Ovary (tissue), 9 donors: Measurements from ENCODE around the gene LGALS3. TPM values are rescaled to one million over a fixed set of nuclear protein-coding genes. Genes with fewer than 3 reads are reported as not detected.

Experiments
- DNase-seq, 5 donors: peaks; one replicate each; pipeline ENCODE4 v3.0.0-alpha.2; 2019 to 2020
- H3K27ac ChIP-seq, 2 donors: fragments of 200-600 bp; one replicate each; pipeline versions ENCODE4 v1.5.1 to v1.8.0; 2019 to 2022
- H3K27me3 ChIP-seq: fragments of 200-600 bp; one replicate; pipeline ENCODE4 v1.8.0; 2022
- H3K36me3 ChIP-seq: fragments of 200-600 bp; sonication (generic); one replicate; pipeline ENCODE4 v1.5.1; 2019
- H3K4me1 ChIP-seq: one replicate; pipeline ENCODE4 v1.8.1; 2013; ENCODE audit warnings: mild to moderate bottlenecking, moderate library complexity; ENCODE audit not compliant: insufficient read depth
- H3K4me3 ChIP-seq: fragments of 200-600 bp; sonication (generic); one replicate; pipeline ENCODE4 v1.5.1; 2017
- H3K9me3 ChIP-seq, 2 donors: fragments of 200-600 bp in 1 of 2; sonication (generic) in 1 of 2; one replicate each; pipeline versions ENCODE4 v1.5.1 to v1.8.1; 2013 to 2019; ENCODE audit warnings: mild to moderate bottlenecking in 1 of 2, moderate library complexity in 1 of 2
- CTCF ChIP-seq, 3 donors: fragments of 450-650 bp in 2 of 3; fragments of 200-600 bp in 1 of 3; IDR thresholded peaks; one replicate each; pipeline versions ENCODE4 v1.5.1 to v1.8.0; 2016 to 2022; ENCODE audit warnings: antibody characterized with exemption in 3 of 3, mild to moderate bottlenecking in 1 of 3
- EP300 ChIP-seq: sonication (generic); formaldehyde crosslinking; IDR thresholded peaks from one replicate; pipeline ENCODE4 v1.6.1; 2017; ENCODE audit warnings: antibody characterized with exemption
- POLR2A ChIP-seq: fragments of 450-650 bp; IDR thresholded peaks from one replicate; pipeline ENCODE4 v1.6.1; 2017; ENCODE audit warnings: antibody characterized with exemption, mild to moderate bottlenecking, moderate library complexity
- WGBS, 3 donors: extraction: QIAGEN DNeasy Blood & Tissue Kit in 1 of 3; methylation state at CpG; one replicate each; pipeline versions ENCODE4 v1.1.5 to v1.1.7; 2013 to 2017; 5-methylcytosine and 5-hydroxymethylcytosine counted together
- intact Hi-C, 4 donors: fragments of 100-400 bp; cut with DNase I; formaldehyde crosslinking; loops; one replicate each; pipeline versions ENCODE4 v1.11.0 to v1.15.1; 2022 to 2023
- polyA plus RNA-seq, 2 donors: library from polyadenylated mRNA; stranded (reverse); fragments of 200-250 nt in 1 of 2; fragments of 350-450 nt in 1 of 2; fragmentation: Illumina TruSeq in 1 of 2; extraction: RNeasy Lipid Tissue Mini Kit (QIAGEN cat#74804) in 1 of 2; gene quantifications; one replicate each; pipeline ENCODE4 v1.2.3, GENCODE V29; 2013 to 2014
- total RNA-seq, 7 donors: library from RNA; depleted of rRNA in 2 of 7; stranded (reverse); fragments of >200 nt in 2 of 7; fragmentation: NEBNext Ultra II Directional in 3 of 7; extraction: Animal tissue kit (Norgen Biotek cat#: 25700) in 3 of 7; gene quantifications; one replicate each; pipeline versions ENCODE4 v1.1.0 to v1.2.4, GENCODE V29; 2016 to 2023
- donor health status: DM: no; HTN: no; CAD: no; lungs with moderate emphysema.
- donor health status: DM: no; HTN: no; CAD: no.
- donor health status: Bipolar disorder and iron deficiency.
- donor health status: DM: yes; HTN: yes; CAD: no.
- donor health status: DM: no; HTN: no; CAD: no.
- donor health status: DM: yes; HTN: yes; CAD: no.

LGALS3 gene
- total and polyA plus RNA-seq, 9 donors: 227 to 516 (median 259) TPM

- intact Hi-C loops: no loop called here
- TF ChIP-seq POLR2A: no peak
- peak; percentile 35 for TF ChIP-seq EP300
- TF ChIP-seq CTCF (IDR thresholded peaks at IDR 0.05): no peak
These were observed 26.9 kb upstream of the LGALS3 start for GRCh38 chr14:55102141-55102621.

GRCh38 chr14:55103005-55103640 is 25.9 kb upstream of the LGALS3 start:
- Histone ChIP-seq H3K4me1 (peaks cover 37% of the 10 kb centered on the region), H3K27ac (peak overlapping the region; percentile 80 to 91), H3K36me3 (no peaks in the 10 kb centered on the region), H3K9me3 (no peaks in the 10 kb centered on the region), H3K27me3 (no peaks in the 10 kb centered on the region), H3K4me3 (no peak overlapping the region)
- peak; percentile 80 to 88 (median 85) for DNase-seq
- intact Hi-C loops: no loop called here
- TF ChIP-seq CTCF (IDR thresholded peaks at IDR 0.05) (no peak), POLR2A (no peak), EP300 (no peak)
- WGBS, 3 donors: 7 to 14% (median 13%) methylated on average over 13 of the region's 13 CpGs

More at GRCh38 chr14:55102141-55102621, 26.9 kb upstream of the LGALS3 start:
- 2 to 5% (median 5%) methylated on average over 7 of the region's 7 CpGs for WGBS, 3 donors
- Histone ChIP-seq H3K27ac (peak overlapping the region in 1 of 2 donors; percentile 91), H3K4me3 (no peak overlapping the region), H3K4me1 (peaks cover 34% of the 10 kb centered on the region), H3K27me3 (no peaks in the 10 kb centered on the region), H3K36me3 (no peaks in the 10 kb centered on the region), H3K9me3 (no peaks in the 10 kb centered on the region)
- DNase-seq: peak; percentile 73 to 80 (median 79)

- no peaks in the 10 kb centered on the region for H3K27me3 ChIP-seq
- H3K9me3 ChIP-seq: no peaks in the 10 kb centered on the region
- intact Hi-C loops: no loop called here
- no peaks in the 10 kb centered on the region for H3K36me3 ChIP-seq
- WGBS, 3 donors: 94 to 95% (median 94%) methylated on average over 6 of the region's 6 CpGs
- TF ChIP-seq POLR2A (no peak), EP300 (no peak), CTCF (IDR thresholded peaks at IDR 0.05) (no peak)
- H3K4me1 ChIP-seq: peaks cover 42% of the 10 kb centered on the region
- no peak for DNase-seq
- peak overlapping the region; percentile 80 to 91 for H3K27ac ChIP-seq
- no peak overlapping the region for H3K4me3 ChIP-seq
These were observed 24.8 kb upstream of the LGALS3 start for GRCh38 chr14:55103971-55104954.

- H3K4me1 ChIP-seq: peaks cover 39% of the 10 kb centered on the region
- DNase-seq: no peak
- TF ChIP-seq CTCF (IDR thresholded peaks at IDR 0.05) (no peak), POLR2A (no peak), EP300 (no peak)
- 87 to 88% (median 88%) methylated on average over 7 of the region's 7 CpGs for WGBS, 3 donors
- H3K27me3 ChIP-seq: no peaks in the 10 kb centered on the region
- no peaks in the 10 kb centered on the region for H3K36me3 ChIP-seq
- H3K4me3 ChIP-seq: no peak overlapping the region
- no peaks in the 10 kb centered on the region for H3K9me3 ChIP-seq
- peak overlapping the region in 1 of 2 donors; percentile 26 for H3K27ac ChIP-seq
- intact Hi-C loops: loop anchor here in 1 of 4 donors (2.0 kb wide), 1 partner anchor 23 kb away; the partner anchor contains the start of gene LGALS3
These were observed 23.1 kb upstream of the LGALS3 start for GRCh38 chr14:55105991-55106390.
